Suprapubic skin (tissue), 3 donors: ENCODE data around the gene SIPA1L3.

Source experiments
- POLR2A ChIP-seq, 2 donors: fragments of 450-650 bp; IDR thresholded peaks; one replicate each; pipeline ENCODE4 v1.6.1; 2017; ENCODE audit warnings: antibody characterized with exemption in 2 of 2, mild to moderate bottlenecking in 2 of 2, moderate library complexity in 2 of 2
- TF ChIP-seq, protein P1 (sequence below), 2 donors: fragments of 200-600 bp in 1 of 2; fragments of 450-650 bp in 1 of 2; sonication (generic) in 1 of 2; IDR thresholded peaks; one replicate each; pipeline ENCODE4 v1.5.1; 2016 to 2019; ENCODE audit warnings: antibody characterized with exemption in 2 of 2, mild to moderate bottlenecking in 1 of 2, moderate library complexity in 1 of 2

DNA sequence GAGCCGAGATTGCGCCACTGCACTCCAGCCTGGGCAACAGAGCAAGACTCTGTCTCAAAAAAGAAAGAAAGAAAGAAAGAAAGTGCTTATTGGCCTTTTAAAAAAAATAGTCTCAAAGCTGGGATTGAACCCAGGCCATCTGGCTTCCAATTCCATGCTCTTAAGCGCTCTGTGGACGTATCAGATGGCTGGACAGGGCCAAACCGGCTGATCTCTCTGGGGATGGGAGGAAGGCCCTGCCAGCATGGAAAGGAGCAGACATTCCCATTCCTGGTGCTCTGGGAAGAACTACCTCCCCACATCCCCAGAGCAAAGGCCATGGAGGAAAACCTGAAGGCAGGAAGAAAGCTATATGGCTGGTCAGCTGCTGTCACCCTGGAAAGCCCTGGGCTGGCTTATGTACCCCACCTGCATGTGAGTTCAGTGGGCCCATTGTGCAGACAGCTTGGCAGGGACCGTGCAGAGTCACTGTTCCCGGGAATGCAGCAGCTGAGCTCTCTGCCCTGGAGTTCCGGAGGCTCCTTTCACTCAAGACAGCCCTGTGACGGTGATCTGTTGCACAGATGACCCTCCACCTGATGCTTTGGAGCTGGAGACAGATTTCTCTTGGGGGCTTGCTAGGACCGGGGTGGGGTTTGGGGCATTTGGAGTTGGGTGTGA is 84.3 kb downstream of the SIPA1L3 start:
- no peak for TF ChIP-seq POLR2A (IDR thresholded peaks at IDR 0.05)
- TF ChIP-seq, protein P1, sequence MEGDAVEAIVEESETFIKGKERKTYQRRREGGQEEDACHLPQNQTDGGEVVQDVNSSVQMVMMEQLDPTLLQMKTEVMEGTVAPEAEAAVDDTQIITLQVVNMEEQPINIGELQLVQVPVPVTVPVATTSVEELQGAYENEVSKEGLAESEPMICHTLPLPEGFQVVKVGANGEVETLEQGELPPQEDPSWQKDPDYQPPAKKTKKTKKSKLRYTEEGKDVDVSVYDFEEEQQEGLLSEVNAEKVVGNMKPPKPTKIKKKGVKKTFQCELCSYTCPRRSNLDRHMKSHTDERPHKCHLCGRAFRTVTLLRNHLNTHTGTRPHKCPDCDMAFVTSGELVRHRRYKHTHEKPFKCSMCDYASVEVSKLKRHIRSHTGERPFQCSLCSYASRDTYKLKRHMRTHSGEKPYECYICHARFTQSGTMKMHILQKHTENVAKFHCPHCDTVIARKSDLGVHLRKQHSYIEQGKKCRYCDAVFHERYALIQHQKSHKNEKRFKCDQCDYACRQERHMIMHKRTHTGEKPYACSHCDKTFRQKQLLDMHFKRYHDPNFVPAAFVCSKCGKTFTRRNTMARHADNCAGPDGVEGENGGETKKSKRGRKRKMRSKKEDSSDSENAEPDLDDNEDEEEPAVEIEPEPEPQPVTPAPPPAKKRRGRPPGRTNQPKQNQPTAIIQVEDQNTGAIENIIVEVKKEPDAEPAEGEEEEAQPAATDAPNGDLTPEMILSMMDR (IDR thresholded peaks at IDR 0.05): no peak
